Activated naive CD4-positive, alpha-beta T cell (primary cell): ENCODE data around the gene MED1.
A peak's percentile ranks its signal among the peaks of the same experiment; 100 is the strongest.
"Not testable (repeated sequence)": the region's sequence is repeated elsewhere in the genome, so short reads cannot be mapped to it uniquely, and the experiment has no call there.

Experiments
- DNase-seq, 4 experiments: peaks; one replicate each; lab custom pipeline; 2025; lab: John Stamatoyannopoulos, UW

The MED1 gene

DNA sequence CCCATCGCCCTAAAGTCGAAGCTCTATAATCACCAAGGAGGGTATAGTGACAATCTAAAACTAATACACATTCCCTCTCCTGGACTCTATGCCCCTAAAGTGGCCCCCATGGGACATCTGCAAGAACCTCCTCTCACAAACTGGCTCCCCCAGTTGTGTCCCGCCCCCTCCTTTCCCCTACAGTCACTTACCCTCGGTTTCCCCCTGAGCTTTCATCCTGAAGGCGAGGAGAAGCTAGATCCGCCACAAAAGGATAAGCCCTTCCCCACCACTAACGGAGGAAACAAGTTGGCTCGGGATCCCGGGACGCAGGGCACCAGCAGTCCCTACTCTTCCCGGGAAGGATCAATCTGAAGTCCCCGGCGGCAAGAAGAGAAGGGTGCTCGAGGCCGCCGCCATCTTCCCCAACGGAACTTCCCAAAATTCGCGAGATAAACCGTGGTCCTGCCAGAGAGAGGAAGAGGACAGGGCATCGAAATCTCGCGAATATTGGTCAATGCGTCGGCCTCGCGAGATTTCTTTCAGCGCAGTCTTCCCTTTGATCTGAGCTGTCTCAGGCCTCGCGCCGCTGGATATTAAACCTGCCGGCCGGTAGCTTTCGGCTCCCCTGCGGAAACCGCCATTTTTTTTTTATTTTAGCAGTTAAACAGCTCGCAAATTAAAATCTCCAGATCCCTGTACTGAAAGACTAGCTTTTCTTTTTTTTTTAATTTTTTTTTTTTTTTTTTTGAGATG, at the start of gene MED1:
TSS of gene MED1 (minus strand) at position 417 of the 735 bp plus-strand sequence. CDS start at position 216, 201 bp downstream.
- DNase-seq = peak; percentile 66 to 75 (median 71)

- DNase-seq = not testable (repeated sequence)
Measured at GRCh38 chr17:39496921-39497320, 45.9 kb upstream of the MED1 start.

DNA sequence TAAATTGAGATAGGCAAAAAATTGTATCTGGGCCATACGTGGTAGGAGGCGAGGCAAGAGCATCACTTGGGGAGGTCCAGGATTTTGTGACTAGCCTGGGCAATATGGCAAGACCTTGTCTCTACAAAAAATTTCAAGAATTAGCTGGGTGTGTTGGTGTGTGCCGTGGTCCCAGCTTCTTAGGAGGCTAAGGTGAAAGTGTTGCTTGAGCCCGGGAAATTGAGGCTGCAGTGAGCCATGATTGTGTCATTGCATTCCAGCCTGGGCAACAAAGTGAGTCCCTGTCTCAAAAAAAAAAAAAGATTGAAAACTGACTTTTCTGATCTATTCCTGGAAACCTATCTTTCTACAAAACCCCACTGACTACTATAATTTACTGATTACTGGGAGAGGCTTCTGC, 36.9 kb upstream of the MED1 start:
- DNase-seq = no peak

DNA sequence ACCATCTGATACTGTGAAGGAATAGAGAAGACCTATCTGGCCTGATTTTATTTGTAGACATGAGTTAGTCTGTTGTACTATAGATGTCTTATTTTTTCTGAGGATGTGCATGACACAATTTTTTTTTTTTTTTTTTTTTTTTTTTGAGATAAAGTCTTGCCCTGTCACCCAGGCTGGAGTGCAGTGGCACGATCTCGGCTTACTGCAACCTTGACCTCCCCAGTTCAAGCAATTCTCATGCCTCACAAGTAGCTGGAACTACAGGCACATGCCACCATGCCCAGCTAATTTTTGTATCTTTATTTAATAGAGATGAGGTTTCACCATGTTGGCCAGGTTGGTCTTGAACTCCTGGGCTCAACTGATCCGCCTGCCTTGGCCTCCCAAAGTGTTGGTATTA, 36.4 kb upstream of the MED1 start:
- not testable (repeated sequence) for DNase-seq

- DNase-seq = no peak
Measured at GRCh38 chr17:39486242-39486641, 35.2 kb upstream of the MED1 start.

- DNase-seq = no peak
Measured at GRCh38 chr17:39485555-39485954, 34.5 kb upstream of the MED1 start.

DNA sequence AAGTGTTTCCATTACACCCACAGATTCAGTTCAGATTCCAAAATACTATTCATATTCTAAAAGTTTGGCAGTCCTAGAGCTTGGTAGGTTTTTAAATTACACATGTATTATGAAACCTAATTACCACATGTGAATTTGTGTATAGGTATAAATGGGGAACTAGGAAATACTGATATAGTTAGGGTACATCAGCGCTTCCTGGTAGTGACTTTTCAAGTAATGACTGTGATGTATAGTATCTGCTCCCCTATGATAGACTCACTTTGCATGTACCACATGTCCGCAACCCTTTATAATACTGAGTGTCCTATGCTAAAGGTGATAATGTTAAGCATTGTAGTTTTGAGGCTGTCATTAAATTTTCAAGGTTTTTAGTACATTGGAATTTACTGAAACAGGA, 33.1 kb upstream of the MED1 start:
- DNase-seq = no peak

DNA sequence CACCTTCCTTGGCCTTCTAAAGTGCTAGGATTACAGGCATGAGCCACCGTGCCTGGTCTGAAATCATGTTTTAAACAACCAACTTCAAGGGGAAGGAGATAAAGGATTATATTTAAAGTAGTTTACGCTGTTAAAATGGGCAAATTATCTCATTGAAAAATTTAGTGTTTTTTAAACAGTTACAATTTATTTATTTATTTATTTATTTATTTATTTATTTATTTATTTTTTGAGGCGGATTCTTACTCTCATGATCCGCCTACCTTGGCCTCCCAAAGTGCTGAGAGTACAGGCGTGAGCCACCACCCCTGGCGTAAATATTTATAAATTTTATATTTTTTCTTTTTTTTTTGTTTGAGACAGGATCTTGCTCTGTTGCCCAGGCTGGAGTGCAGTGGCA, 32.4 kb upstream of the MED1 start:
- DNase-seq = no peak

DNA sequence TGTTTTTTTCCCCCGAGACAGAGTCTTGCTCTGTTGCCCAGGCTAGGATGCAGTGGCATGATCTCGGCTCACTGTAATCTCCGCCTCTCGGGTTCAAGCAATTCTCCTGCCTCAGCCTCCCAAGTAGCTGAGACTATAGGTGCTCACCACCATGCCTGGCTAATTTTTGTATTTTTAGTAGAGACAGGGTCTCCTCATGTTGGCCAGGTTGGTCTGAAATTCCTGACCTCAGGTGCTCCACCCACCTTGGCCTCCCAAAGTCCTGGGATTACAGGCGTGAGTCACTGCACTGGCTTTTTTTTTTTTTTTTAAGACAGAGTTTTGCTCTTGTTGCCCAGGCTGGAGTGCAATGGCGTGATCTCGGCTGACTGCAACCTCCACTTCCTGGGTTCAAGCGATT, 28.6 kb upstream of the MED1 start:
- DNase-seq = not testable (repeated sequence)

GRCh38 chr17:39473310-39473709, 22.2 kb upstream of the MED1 start:
- no peak for DNase-seq

DNA sequence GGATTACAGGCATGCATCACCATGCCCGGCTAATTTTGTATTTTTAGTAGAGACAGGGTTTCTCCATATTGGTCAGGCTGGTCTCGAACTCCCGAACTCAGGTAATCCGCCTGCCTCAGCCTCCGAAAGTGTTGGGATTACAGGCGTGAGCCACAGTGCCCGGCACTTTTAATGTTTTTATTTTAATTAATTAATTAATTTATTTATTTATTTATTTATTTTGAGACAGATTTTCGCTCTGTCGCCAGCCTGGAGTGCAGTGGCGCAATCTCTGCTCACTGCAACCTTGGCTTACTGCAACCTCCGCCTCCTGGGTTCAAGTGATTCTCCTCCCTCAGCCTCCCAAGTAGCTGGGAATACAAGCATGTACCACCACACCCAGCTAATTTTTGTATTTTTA, 17.5 kb upstream of the MED1 start:
- not testable (repeated sequence) for DNase-seq

DNA sequence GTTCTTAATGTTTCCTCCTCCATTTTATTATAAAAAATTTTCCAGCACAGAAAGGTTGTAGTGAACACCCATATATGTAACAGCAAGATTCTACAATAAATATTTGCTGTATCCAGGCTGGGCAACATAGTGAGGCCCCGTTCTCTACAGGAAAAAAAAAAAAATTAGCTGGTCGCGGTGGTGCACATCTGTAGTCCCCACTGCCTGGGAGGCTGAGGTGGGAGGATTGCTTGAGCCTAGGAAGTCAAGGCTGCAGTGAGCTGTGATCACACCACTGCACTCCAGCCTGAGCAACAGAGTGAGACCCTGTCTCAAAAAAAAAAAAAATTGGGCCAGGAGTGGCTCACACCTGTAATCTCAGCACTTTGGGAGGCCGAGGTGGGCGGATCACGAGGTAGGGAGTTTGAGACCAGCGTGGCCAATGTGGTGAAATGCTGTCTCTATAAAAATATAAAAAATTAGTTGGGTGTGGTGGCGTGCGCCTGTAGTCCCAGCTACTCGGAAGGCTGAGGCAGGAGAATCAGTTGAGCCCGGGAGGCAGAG, 13.6 kb upstream of the MED1 start:
- DNase-seq = not testable (repeated sequence)

- DNase-seq = no peak
Measured at GRCh38 chr17:39462631-39463375, 11.7 kb upstream of the MED1 start.

DNA sequence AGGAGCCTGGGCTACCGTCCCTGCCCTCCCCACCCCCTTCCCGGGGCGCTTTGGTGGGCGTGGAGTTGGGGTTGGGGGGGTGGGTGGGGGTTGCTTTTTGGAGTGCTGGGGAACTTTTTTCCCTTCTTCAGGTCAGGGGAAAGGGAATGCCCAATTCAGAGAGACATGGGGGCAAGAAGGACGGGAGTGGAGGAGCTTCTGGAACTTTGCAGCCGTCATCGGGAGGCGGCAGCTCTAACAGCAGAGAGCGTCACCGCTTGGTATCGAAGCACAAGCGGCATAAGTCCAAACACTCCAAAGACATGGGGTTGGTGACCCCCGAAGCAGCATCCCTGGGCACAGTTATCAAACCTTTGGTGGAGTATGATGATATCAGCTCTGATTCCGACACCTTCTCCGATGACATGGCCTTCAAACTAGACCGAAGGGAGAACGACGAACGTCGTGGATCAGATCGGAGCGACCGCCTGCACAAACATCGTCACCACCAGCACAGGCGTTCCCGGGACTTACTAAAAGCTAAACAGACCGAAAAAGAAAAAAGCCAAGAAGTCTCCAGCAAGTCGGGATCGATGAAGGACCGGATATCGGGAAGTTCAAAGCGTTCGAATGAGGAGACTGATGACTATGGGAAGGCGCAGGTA, 11.0 kb upstream of the MED1 start:
- DNase-seq = no peak

DNA sequence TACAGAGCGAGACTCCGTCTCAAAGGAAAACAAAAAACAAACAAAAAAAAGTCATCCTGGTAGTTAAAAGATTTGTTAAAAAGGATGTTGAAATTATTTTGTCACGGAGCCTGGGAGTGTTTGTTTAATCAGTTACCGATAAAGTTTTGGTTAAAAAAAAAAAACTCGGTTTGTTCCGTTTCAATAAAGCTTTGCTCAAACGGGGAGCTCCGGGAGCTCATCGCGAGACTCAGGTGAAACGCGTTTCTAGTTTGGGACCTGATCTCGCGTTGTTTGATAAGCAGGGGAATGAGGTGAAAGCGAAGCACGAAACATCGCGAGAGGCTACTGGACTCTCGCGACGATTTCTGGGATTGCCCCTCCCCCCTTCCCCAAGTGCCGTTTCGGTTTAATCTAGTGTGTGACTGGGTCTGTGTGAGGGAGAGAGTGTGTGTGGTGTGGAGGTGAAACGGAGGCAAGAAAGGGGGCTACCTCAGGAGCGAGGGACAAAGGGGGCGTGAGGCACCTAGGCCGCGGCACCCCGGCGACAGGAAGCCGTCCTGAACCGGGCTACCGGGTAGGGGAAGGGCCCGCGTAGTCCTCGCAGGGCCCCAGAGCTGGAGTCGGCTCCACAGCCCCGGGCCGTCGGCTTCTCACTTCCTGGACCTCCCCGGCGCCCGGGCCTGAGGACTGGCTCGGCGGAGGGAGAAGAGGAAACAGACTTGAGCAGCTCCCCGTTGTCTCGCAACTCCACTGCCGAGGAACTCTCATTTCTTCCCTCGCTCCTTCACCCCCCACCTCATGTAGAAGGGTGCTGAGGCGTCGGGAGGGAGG, 10.3 kb upstream of the MED1 start, which contains the start of gene CDK12:
TSS of gene CDK12 (plus strand) at position 374 of the 813 bp plus-strand sequence. CDS start 586 bp downstream, outside the sequence.
- DNase-seq = peak; percentile 76 to 85 (median 80)

DNA sequence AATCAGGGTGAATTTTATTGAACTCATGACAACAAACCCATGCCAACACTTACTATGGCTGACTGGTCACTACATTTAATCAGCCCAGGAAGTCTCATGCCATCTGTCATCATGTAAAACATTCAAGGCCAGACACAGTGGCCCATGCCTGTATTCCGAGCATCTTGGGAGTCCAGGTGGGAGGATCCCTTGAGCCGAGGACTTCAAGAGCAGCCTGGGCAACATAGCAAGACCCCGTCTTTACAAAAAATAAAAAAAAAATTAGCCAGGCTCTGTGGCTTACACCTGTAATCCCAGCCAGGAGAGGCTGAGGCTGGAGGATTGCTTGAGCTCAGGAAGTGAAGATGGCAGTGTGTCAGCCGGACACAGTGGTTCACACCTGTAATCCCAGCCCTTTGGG, 4.9 kb upstream of the MED1 start:
- DNase-seq = no peak

GRCh38 chr17:39450051-39450450, 1.0 kb downstream of the MED1 start:
- DNase-seq = no peak

- DNase-seq = no peak
Measured at GRCh38 chr17:39447561-39447960, 3.5 kb downstream of the MED1 start.

DNA sequence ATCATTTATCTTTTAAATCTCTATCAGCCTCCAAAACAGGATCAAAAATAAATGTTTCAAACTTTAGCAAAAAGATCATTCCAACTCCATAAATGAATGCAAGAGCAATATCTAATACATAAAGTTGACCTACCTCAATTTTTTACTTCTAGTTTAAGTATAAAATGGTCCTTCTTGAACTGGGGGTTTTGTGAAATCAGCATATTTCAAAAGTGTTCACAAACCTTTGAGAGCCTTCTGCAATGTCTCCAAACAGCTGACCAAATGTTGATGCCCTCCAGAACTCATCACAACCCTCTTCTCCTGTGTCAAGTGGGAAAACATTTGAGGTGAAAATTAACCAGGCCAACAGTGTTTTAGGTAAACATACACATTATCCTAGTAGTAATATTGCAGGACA, 7.7 kb downstream of the MED1 start:
- no peak for DNase-seq

- DNase-seq = not testable (repeated sequence)
Measured at GRCh38 chr17:39439868-39440267, 11.2 kb downstream of the MED1 start.

GRCh38 chr17:39429600-39429999, 21.5 kb downstream of the MED1 start:
- no peak for DNase-seq

- DNase-seq = no peak
Measured at GRCh38 chr17:39416141-39416540, 34.9 kb downstream of the MED1 start.
